Middle frontal gyrus (tissue), 1 donor: Measurements from ENCODE around the gene LHFPL6.

ENCODE experiments used
- DNase-seq: peaks from one replicate; pipeline ENCODE4 v3.0.0-alpha.2; 2015; ENCODE audit warnings: low spot score; ENCODE audit errors: extremely low spot score

The LHFPL6 gene

GRCh38 chr13:39602614-39603366 lies at the start of gene LHFPL6:
TSS of gene LHFPL6 (minus strand) at chr13:39603193.
- DNase-seq: no peak

- no peak for DNase-seq
Observed at GRCh38 chr13:39646122-39646521, 43.1 kb upstream of the LHFPL6 start.

GRCh38 chr13:39641645-39642044 lies 38.7 kb upstream of the LHFPL6 start:
- DNase-seq: no peak

- DNase-seq: no peak
Observed at GRCh38 chr13:39637890-39638289, 34.9 kb upstream of the LHFPL6 start.

GRCh38 chr13:39635564-39635963 lies 32.6 kb upstream of the LHFPL6 start:
- no peak for DNase-seq

- no peak for DNase-seq
Observed at GRCh38 chr13:39632994-39633393, 30.0 kb upstream of the LHFPL6 start.

- DNase-seq: no peak
Observed at GRCh38 chr13:39631307-39631706, 28.3 kb upstream of the LHFPL6 start.

GRCh38 chr13:39623466-39623865 lies 20.5 kb upstream of the LHFPL6 start:
- DNase-seq: no peak

- no peak for DNase-seq
Observed at GRCh38 chr13:39618561-39618960, 15.6 kb upstream of the LHFPL6 start.

- peak; percentile 58 for DNase-seq
Observed at GRCh38 chr13:39616087-39616694, 13.2 kb upstream of the LHFPL6 start.

GRCh38 chr13:39612023-39612637 lies 9.1 kb upstream of the LHFPL6 start:
- peak; percentile 75 for DNase-seq

GRCh38 chr13:39607876-39608275 lies 4.9 kb upstream of the LHFPL6 start:
- no peak for DNase-seq

GRCh38 chr13:39605677-39606320 lies 2.8 kb upstream of the LHFPL6 start:
- no peak for DNase-seq

- no peak for DNase-seq
Observed at GRCh38 chr13:39604756-39605155, 1.8 kb upstream of the LHFPL6 start.

GRCh38 chr13:39603424-39603947 lies 493 bp upstream of the LHFPL6 start:
- DNase-seq: no peak

GRCh38 chr13:39602277-39602613 lies 748 bp downstream of the LHFPL6 start:
- no peak for DNase-seq

GRCh38 chr13:39601636-39602035 lies 1.4 kb downstream of the LHFPL6 start:
- DNase-seq: no peak

GRCh38 chr13:39600766-39601165 lies 2.2 kb downstream of the LHFPL6 start:
- DNase-seq: no peak

GRCh38 chr13:39599842-39600241 lies 3.2 kb downstream of the LHFPL6 start:
- DNase-seq: no peak

- no peak for DNase-seq
Observed at GRCh38 chr13:39599012-39599411, 4.0 kb downstream of the LHFPL6 start.

- DNase-seq: no peak
Observed at GRCh38 chr13:39597838-39598237, 5.2 kb downstream of the LHFPL6 start.

- no peak for DNase-seq
Observed at GRCh38 chr13:39596685-39597084, 6.3 kb downstream of the LHFPL6 start.
